ENCODE measurements around the gene ARID1B.

GRCh38 chr6:156886409-156886808 is 109.2 kb downstream of the ARID1B start:
- TF ChIP-seq CTCF (tag by site-specific recombination; IDR thresholded peaks at IDR 0.05) (no peak), ZNF560 (tag by site-specific recombination; IDR thresholded peaks at IDR 0.05; ENCODE audit: borderline replicate concordance) (no peak), ZNF398 (tag by site-specific recombination; IDR thresholded peaks at IDR 0.05) (no peak), ZNF677 (tag by site-specific recombination; IDR thresholded peaks at IDR 0.05) (no peak), ZNF701 (tag by site-specific recombination; IDR thresholded peaks at IDR 0.05) (no peak), ZBTB8A (tag by site-specific recombination; IDR thresholded peaks at IDR 0.05) (no peak), ZNF423 (tag by site-specific recombination; IDR thresholded peaks at IDR 0.05) (0 out of 2 replicates have a peak, but pooled peaks have one; percentile 16), ZNF792 (tag by site-specific recombination; IDR thresholded peaks at IDR 0.05) (no peak), INSM2 (tag by site-specific recombination; IDR thresholded peaks at IDR 0.05) (no peak), ZNF335 (tag by site-specific recombination; conservative IDR thresholded peaks at IDR 0.05) (no peak)

Measured in HEK293 (cell line).